ENCODE results near the gene NPSR1. TPM values are rescaled to one million over a fixed set of nuclear protein-coding genes. Genes with fewer than 3 reads are reported as not detected.

NPSR1 gene
- total RNA-seq, 1 experiment from 2014 or later: not detected

DNA sequence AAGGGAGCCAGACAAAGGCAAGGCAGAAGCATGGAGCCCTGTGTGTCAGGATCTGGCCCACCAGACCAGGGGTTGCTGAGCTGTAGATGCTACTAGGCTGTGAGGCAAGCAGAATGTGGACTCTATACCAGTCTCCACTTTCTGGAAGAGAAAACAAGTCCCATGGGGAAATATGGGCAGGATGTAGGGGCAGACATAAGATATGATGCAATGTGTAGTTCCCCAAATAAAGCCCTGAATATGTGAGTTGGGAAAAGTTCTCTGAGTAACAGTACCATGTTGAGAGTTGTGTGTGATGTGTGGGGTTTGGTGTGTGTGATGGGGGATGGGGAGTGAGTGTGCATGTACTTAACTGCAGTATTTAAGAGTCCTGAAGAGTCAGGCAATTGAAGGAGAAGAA is 62.3 kb downstream of the NPSR1 start:
- no peak for DNase-seq (ENCODE audit: low read depth)

GRCh38 chr7:34723338-34723737 is 65.3 kb downstream of the NPSR1 start:
- no peak for DNase-seq (ENCODE audit: low read depth)

DNA sequence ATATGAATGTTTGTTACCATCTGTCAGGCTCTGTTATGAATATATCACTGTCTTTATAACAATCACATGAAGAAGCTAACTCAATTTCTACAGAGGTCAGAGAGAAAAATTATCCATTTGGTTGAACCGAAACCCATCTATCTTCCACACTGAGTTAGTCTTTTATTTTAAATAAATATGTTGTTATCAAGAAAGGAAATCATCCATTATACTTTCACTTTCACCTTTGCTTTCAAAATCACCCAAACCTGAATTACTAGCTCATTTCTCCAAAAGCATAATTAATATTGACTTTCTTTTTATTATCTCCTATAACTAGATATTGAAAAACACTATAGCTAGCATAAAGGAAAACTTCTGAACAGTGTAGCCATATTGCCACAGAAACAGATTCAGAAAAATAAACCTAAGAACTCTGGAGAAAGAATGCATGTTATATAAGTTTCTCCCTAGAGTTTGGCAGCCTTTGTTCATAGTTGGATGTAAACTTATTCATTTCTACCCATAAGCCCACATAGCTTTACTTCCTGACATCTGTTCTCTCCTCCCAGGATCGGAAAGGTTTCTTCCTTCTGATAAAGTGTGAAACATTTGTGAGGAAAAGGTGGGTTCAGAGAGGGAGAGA is 66.0 kb downstream of the NPSR1 start:
- no peak for DNase-seq (ENCODE audit: low read depth)

DNA sequence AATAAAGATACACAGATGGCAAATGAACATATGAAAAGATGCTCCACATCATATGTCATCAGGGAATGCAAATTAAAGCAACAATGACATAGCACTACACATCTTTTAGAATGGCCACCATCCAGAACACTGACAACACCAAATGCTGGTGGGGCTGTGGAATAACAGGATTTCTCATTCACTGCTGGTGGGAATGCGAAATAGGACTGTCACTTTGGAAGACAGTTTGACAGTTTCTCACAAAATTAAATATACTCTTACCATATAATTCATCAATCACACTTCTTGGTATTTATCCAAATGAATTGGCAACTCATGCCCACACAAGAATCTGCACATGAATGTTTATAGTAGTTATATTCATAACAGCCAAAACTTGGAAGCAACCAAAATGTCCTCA is 68.2 kb downstream of the NPSR1 start:
- DNase-seq (ENCODE audit: low read depth): no peak

DNA sequence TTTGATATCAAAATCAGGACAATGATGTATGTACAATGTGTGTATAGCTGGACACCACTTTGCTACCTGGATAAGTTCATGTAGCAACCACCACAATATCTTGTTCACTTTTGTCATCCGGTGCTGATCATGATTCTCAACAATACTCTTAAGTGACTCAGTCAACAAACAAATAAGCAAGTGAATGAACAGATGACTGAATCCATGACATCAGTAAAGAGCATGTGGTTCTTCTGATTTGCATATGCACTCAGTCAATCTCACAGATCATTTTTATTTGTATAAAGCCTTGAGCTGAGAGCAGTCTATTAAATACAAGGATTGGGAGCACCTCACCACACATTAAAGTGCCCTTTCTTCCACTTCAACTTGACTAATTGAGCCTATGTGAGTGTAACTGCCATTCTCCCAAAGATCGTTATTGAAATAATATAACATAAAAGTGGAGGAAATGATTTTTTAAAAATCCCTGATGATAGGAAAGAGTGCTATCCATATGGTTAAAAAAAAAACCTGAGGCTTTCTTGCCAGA is 69.5 kb downstream of the NPSR1 start:
- no peak for DNase-seq (ENCODE audit: low read depth)

GRCh38 chr7:34728156-34728555 is 70.1 kb downstream of the NPSR1 start:
- DNase-seq (ENCODE audit: low read depth): no peak

DNA sequence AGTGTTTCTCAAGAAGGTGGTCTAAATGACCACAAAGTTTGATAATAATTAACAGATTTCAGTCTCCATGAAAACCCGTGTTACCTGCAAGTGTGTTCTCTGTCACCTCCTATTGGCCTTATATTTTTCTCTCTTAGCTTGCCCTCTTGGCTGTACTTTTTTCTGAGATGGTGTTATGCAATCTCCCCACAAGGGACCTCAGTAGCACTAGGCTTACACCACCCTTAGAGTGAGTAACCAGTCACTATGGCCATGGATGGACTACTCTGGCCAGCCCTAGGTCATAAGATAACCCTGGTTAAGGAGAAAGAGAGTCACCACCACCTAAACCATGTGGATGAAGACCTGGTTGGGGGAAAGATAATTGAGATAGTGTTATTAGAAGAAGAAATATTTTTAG is 76.8 kb downstream of the NPSR1 start:
- no peak for DNase-seq (ENCODE audit: low read depth)

DNA sequence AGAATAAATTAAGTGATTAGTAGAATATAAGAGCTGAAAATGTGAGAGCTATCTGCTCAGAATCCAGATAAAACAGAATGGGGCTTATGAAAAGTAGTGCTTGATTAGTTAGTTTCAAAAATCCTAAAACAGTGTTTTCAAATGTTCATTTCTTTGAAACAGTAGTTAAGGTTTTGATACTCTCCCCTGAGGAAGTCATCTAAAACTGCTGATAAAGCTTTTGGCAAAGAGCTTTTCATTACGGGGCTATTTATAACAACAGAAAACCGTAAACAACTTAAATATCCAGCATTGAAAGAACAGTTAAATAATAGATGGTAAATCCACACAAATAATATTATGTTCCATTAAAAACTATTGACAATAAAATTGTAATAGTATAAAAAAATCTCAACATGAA is 77.5 kb downstream of the NPSR1 start:
- DNase-seq (ENCODE audit: low read depth): no peak

DNA sequence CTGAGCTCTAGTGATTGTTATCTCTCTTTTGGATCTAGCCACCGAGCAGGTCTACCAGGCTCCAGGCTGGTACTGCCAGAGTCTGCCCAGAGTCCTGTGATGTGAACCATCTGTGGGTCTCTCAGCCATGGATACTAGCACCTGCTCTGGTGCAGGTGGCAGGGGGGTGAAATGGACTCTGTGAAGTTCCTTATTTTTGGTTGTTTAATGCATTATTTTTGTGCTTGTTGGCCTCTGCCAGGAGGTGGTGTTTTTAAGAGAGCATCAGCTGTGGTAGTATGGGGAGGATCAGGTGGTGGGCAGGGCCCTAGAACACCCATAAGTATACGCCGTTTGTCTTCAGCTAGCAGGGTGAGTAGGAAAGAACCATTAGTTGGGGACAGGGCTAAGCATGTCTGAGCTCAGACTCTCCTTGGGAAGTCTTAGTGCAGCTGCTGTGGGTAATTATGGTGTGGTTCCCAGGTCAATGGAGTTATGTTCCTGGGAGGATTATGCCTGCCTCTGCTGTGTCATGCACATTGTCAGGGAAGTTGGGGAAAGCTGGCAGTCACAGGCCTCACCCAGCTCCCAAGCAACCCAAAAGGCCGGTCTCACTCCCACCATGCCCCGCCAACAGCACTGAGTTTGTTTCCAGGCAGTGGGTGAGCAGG is 81.8 kb downstream of the NPSR1 start:
- no peak for DNase-seq (ENCODE audit: low read depth)

GRCh38 chr7:34740840-34741239 is 82.8 kb downstream of the NPSR1 start:
- no peak for DNase-seq (ENCODE audit: low read depth)

- DNase-seq (ENCODE audit: low read depth): no peak
These were observed 89.3 kb downstream of the NPSR1 start for GRCh38 chr7:34747176-34747781.

DNA sequence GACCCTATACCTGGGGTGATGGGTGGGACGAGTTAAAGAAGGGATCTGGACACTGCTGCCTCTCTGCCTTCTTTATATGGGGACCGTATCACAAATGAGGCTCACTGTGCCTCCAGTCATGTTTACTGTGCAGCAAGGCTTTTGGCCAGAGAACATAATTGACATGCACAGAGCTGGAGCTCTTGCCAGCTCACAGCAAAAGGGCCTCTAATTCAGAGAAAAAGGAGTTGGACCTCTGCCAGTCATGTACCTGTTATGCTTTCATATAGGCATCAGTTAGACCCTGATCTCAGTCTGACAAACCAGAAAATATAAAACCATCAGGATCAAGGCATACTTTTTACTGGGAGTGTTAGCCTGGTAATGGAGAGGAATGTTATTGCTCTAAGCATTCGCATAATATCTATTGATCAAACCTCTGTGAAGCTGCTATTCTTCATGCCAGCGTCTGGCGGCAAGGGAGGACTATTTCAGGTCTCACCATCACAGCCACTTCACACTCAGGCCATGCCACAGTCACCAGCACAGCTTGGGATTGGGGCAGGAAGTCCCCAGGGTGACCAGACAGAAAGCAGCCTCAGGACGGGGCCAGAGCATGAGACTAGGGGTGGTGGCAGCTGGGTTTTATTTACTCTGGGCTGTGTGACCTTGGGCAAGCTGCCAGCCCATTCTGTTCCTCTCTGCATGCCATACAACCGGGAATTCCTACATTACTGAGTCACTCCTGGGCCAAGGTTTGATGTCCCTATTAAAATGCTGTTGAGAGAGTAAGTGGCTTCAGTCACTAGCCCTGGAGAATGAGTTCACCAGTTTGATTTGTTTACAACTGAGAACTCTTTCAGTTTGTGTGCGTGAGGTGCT is 90.1 kb downstream of the NPSR1 start:
- peak; percentile 96 for DNase-seq (ENCODE audit: low read depth)

DNA sequence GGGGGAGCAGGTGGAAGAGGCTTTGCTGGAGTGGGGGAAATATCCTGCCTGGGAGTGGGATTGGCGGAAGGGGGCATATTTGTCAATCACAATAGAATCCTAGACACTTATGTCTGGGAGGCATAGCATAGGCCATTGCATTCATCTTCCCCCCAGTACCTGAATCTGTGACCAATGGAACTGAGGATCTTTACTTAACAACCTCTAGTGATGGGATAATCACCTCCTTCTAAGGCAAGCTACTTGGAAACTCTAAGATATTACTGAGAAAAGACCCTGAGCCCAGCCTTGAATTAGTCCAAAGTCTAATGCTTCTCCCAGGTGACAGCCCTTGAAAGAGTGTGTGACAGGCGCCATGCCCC is 90.7 kb downstream of the NPSR1 start:
- no peak for DNase-seq (ENCODE audit: low read depth)

DNA sequence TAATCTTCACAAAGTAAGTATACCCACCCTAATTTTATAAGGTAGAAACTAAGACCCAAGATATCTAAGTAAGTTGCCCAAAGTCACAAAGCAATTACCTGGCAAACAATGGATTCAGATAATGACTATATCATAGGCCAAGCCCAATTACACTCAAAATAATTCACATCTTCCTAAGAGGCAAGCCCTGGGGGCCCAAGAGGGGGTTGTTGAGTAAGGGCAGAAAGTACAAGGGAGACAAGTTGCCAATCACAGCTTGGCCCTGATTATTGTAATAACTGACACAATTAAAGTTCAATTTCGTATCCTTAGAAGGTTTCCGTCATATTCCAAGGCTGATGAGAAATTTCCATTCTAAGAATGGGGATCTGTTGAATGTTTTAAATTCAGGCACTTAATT is 91.4 kb downstream of the NPSR1 start:
- DNase-seq (ENCODE audit: low read depth): no peak

GRCh38 chr7:34750209-34750608 is 92.2 kb downstream of the NPSR1 start:
- DNase-seq (ENCODE audit: low read depth): no peak

DNA sequence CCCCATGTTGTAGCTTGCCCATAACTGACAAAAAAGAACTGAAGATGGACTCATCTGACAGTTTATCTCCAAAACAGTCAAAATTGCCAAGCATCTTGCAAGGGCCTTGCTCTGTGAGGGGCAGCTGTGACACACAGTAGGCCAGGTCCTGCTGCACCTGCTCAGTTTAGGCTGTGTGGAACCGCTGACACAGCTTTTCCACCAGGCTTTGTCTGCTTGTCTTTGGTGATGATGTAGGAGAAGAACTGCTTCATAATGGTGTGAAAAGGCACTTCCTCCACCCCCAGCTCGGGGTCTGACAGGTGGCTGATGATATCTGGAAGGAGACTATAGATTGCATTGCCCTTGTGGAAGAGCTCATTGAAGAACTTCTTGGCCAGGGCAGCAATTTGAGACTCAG is 92.6 kb downstream of the NPSR1 start:
- no peak for DNase-seq (ENCODE audit: low read depth)

DNA sequence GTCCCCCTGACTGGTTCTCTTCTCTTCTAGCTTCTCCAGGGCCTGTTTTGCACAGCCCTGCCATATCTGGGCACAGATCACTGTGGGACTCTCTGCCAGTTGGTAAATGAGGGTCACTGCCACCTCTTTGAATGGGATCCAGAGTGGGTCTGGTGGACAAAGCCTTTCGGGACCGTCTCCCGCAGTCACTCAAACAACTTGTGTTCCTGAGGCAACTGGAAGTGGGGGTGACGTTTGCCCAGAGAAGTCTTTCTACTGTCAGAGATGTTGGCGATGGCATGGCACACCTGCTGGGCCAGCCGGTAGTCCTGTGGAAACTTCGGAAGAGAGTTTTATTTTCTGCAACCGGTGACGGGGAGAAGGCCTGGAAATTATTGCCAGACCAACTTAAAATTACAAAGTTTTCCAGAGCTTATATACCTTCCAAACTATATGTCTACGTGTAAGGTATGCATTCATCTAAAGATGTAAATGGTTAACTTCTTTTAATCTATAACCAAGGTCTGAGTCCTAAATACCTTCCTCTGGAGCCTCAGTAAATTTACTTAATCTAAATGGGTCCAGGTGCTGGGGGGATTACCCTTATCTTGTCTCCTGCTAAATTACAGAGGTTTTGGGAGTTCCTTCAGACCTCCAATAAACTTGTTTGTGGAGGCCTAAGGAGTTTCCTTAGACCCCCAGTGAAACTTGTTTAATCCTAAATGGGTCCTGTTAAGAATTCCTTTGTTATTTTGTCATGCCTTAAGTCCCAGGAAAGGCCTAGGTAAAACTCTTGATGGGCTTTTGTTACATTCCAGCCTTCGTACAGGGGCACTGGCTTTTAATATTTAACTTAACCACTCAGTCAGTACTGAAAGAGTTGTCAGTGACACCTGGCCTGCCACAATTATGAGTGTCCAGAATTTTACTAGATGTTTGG is 94.0 kb downstream of the NPSR1 start:
- DNase-seq (ENCODE audit: low read depth): no peak

- DNase-seq (ENCODE audit: low read depth): no peak
These were observed 94.9 kb downstream of the NPSR1 start for GRCh38 chr7:34752929-34753328.

GRCh38 chr7:34755008-34755407 is 97.0 kb downstream of the NPSR1 start:
- DNase-seq (ENCODE audit: low read depth): no peak

GRCh38 chr7:34756025-34756437 is 98.0 kb downstream of the NPSR1 start:
- DNase-seq (ENCODE audit: low read depth): peak; percentile 3

DNA sequence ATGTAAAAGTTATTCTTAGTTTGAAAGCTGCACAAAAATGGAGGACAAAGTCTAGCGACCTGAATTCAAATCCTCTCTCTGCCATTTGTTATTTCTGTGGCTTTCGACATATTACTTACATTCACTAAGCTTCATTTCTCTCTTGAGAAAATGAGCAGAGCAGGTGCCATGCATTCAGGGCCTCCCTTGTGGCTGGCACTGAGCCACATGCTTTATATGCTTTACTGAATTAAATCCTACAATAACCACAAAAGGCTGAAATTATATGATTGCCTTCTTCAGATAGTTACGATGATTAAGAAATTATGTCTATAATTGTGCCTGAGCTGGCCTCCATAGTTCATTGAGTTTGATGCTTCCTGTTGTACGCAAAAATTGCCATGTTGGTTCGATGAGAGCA is 98.7 kb downstream of the NPSR1 start:
- DNase-seq (ENCODE audit: low read depth): no peak

Measured in M059J (cell line).